GM12878 (cell line): ENCODE data around the gene AEBP2. TPM values are rescaled to one million over a fixed set of nuclear protein-coding genes. Genes with fewer than 3 reads are reported as not detected.

Experiments used
- ATAC-seq: fragments of 200-7000 bp; cut with Tn5 transposase; 3 replicates; pipeline ENCODE4 v1.9.1; 2020; ENCODE audit warnings: mild to moderate bottlenecking, moderate library complexity
- BruUV-seq: library from RNA; stranded (reverse); fragments of 400-500 nt; replicated peaks from 2 replicates; lab custom pipeline; 2021; lab: Mats Ljungman, UMichigan
- CTCF ChIA-PET: fragments of 300-600 bp; sonication (Branson Sonifier 250); formaldehyde crosslinking; extraction: SDS; loops from one replicate; lab custom pipeline; 2021; ENCODE audit warnings: inconsistent platforms; lab: Yijun Ruan, JAX
- POLR2A ChIA-PET: fragments of 350-600 bp; formaldehyde crosslinking; extraction: SDS; loops from one replicate; lab custom pipeline; 2021; ENCODE audit warnings: inconsistent platforms; lab: Charles Lee
- RAD21 ChIA-PET: fragments of 300-600 bp; sonication (Branson Sonifier 250); formaldehyde crosslinking; loops from one replicate; lab custom pipeline; 2023; ENCODE audit warnings: antibody characterized with exemption; ENCODE audit not compliant: unreplicated experiment; lab: Charles Lee
- SMC1A ChIA-PET: fragments of 300-600 bp; sonication (Branson Sonifier 250); formaldehyde crosslinking; loops from one replicate; lab custom pipeline; 2023; ENCODE audit not compliant: unreplicated experiment, uncharacterized antibody; lab: Charles Lee
- DNase-seq: peaks from one replicate; pipeline ENCODE4 v3.0.0-alpha.2; 2011; ENCODE audit warnings: low read depth, low spot score
- FAIRE-seq: peaks from 3 replicates; lab custom pipeline; 2011; peaks lifted over from hg19 to GRCh38; lab: Jason Lieb, UNC
- H2AFZ ChIP-seq: 2 replicates; pipeline ENCODE4 v1.6.0; 2011; ENCODE audit warnings: low read depth, low read length, control low read depth; ENCODE audit not compliant: control insufficient read depth
- H3K27ac ChIP-seq: 2 replicates; pipeline ENCODE4 v1.5.1; 2011; ENCODE audit warnings: control low read depth; ENCODE audit not compliant: control insufficient read depth, insufficient read depth
- H3K27me3 ChIP-seq, 2 experiments: replicated peaks in 1 of 2; 2 replicates each; pipeline versions ENCODE4 v1.6.0 to v1.6.1; 2011; ENCODE audit warnings: low read length in 1 of 2; ENCODE audit not compliant: control insufficient read depth in 2 of 2, insufficient read depth in 2 of 2
- H3K36me3 ChIP-seq, 2 experiments: 2 replicates each; pipeline ENCODE4 v1.5.1; 2011; ENCODE audit warnings: low read length in 1 of 2; ENCODE audit not compliant: control insufficient read depth in 2 of 2, insufficient read depth in 2 of 2
- H3K4me1 ChIP-seq: 2 replicates; pipeline ENCODE4 v1.6.1; 2011; ENCODE audit warnings: mild to moderate bottlenecking, low read length, moderate library complexity, mixed read lengths; ENCODE audit not compliant: control insufficient read depth, insufficient read depth
- H3K4me2 ChIP-seq: 2 replicates; pipeline ENCODE4 v1.6.0; 2011; ENCODE audit warnings: control low read depth; ENCODE audit not compliant: control insufficient read depth, insufficient read depth
- H3K4me3 ChIP-seq: fragments of 200-600 bp; sonication (generic); 2 replicates; pipeline ENCODE4 v1.5.1; 2016
- H3K79me2 ChIP-seq: 2 replicates; pipeline ENCODE4 v1.6.0; 2011; ENCODE audit warnings: low read length; ENCODE audit not compliant: control insufficient read depth, insufficient read depth
- H3K9ac ChIP-seq: 2 replicates; pipeline ENCODE4 v1.8.0; 2011; ENCODE audit warnings: low read length, control low read depth, mixed read lengths; ENCODE audit not compliant: control insufficient read depth, insufficient read depth
- H3K9me3 ChIP-seq: replicated peaks from 3 replicates; pipeline ENCODE4 v1.5.1; 2011; ENCODE audit warnings: mild to moderate bottlenecking, low read length; ENCODE audit not compliant: control insufficient read depth, insufficient read depth
- H4K20me1 ChIP-seq: 2 replicates; pipeline ENCODE4 v1.6.0; 2011; ENCODE audit not compliant: control insufficient read depth, insufficient read depth
- IKZF2 ChIP-seq, 2 experiments: fragments of 450-650 bp; IDR thresholded peaks; 2 replicates each; pipeline ENCODE4 v1.6.1; 2017; ENCODE audit warnings: mild to moderate bottlenecking in 2 of 2, moderate library complexity in 2 of 2
- IRF3 ChIP-seq: fragments of 450-650 bp; IDR thresholded peaks from 2 replicates; pipeline ENCODE4 v1.6.1; 2014; ENCODE audit warnings: mild to moderate bottlenecking
- IRF4 ChIP-seq: IDR thresholded peaks from 2 replicates; pipeline ENCODE4 v1.6.1; 2011; ENCODE audit warnings: low read depth, low read length
- RCOR1 ChIP-seq: conservative IDR thresholded peaks from 2 replicates; pipeline ENCODE4 v1.6.1; 2012; ENCODE audit warnings: low read depth, low read length, improper control_type of control experiment
- SIN3A ChIP-seq: IDR thresholded peaks from 2 replicates; pipeline ENCODE4 v1.6.1; 2012; ENCODE audit warnings: low read depth, low read length, improper control_type of control experiment
- SP1 ChIP-seq: IDR thresholded peaks from one replicate; pipeline ENCODE4 v1.6.1; 2011; ENCODE audit warnings: low read depth, low read length
- SUPT20H ChIP-seq: IDR thresholded peaks from 2 replicates; pipeline ENCODE4 v1.6.1; 2011; ENCODE audit warnings: low read depth, mild to moderate bottlenecking, low read length, moderate library complexity, borderline replicate concordance; ENCODE audit not compliant: control insufficient read depth
- TARDBP ChIP-seq: IDR thresholded peaks from 2 replicates; pipeline ENCODE4 v1.6.1; 2016; ENCODE audit warnings: borderline replicate concordance
- TBL1XR1 ChIP-seq: IDR thresholded peaks from 2 replicates; pipeline ENCODE4 v1.6.1; 2012; ENCODE audit warnings: low read depth, low read length, improper control_type of control experiment
- ZBED1 ChIP-seq: IDR thresholded peaks from 2 replicates; pipeline ENCODE4 v1.6.1; 2016; ENCODE audit warnings: borderline replicate concordance
- ZBTB33 ChIP-seq: fragments of 450-650 bp; IDR thresholded peaks from 2 replicates; pipeline ENCODE4 v1.6.1; 2017; ENCODE audit warnings: mild to moderate bottlenecking
- ZNF274 ChIP-seq: IDR thresholded peaks from one replicate; pipeline ENCODE4 v1.8.0; 2011; ENCODE audit not compliant: insufficient read length, insufficient read depth
- WGBS: methylation state at CpG from one replicate; pipeline ENCODE4 v1.1.6; 2016; ENCODE audit warnings: low lambda C conversion rate; ENCODE audit not compliant: insufficient replicate concordance, insufficient coverage; ENCODE audit errors: missing lambda C conversion rate; 5-methylcytosine and 5-hydroxymethylcytosine counted together
- in situ Hi-C: fragments of 300-500 bp; cut with MboI; formaldehyde crosslinking; loops from 9 replicates; pipeline ENCODE4 v1.14.3; 2018; ENCODE audit warnings: mixed read lengths
- intact Hi-C: fragments of 100-400 bp; cut with micrococcal nuclease; formaldehyde crosslinking; loops from one replicate; pipeline ENCODE4 v1.14.2; 2022; ENCODE audit not compliant: unreplicated experiment
- polyA plus RNA-seq, 11 experiments: library from polyadenylated mRNA; depleted of rRNA in 4 of 11; unstranded in 6 of 11; stranded (reverse) in 5 of 11; fragments of >200 nt; fragmentation: Nextera tagmentation in 4 of 11; fragmentation: Illumina TruSeq in 1 of 11; extraction: Ambion mirVana in 4 of 11; extraction: Trizol in 1 of 11; gene quantifications; 1 replicate in 1 of 11; 2 replicates in 10 of 11; pipeline versions ENCODE4 v1.2.1 to v1.2.3, GENCODE V29; 2011 to 2016; ENCODE audit warnings: inconsistent platforms in 2 of 11, missing spikeins in 2 of 11, low read depth in 1 of 11
- total RNA-seq, 4 experiments: library from RNA; depleted of rRNA in 3 of 4; stranded (reverse); fragments of >200 nt in 3 of 4; fragmentation: Illumina TruSeq in 1 of 4; extraction: Trizol in 1 of 4; gene quantifications; 2 replicates each; pipeline versions ENCODE4 v1.2.1 to v1.2.3, GENCODE V29; 2013 to 2021
- TF ChIP-seq, protein P1 (sequence below): fragments of 450-650 bp; IDR thresholded peaks from 2 replicates; pipeline ENCODE4 v1.6.1; 2017; ENCODE audit warnings: antibody characterized with exemption, mild to moderate bottlenecking, moderate library complexity
- TF ChIP-seq, protein P2 (sequence below): fragments of 450-650 bp; IDR thresholded peaks from 2 replicates; pipeline ENCODE4 v1.6.1; 2016; ENCODE audit warnings: mild to moderate bottlenecking

The AEBP2 gene
- total and polyA plus RNA-seq, 10 of the 15 experiments (the other 5 are each of a cell fraction or from before 2014, with no cell fraction given): 17.6 to 126 (median 44.8) TPM

DNA sequence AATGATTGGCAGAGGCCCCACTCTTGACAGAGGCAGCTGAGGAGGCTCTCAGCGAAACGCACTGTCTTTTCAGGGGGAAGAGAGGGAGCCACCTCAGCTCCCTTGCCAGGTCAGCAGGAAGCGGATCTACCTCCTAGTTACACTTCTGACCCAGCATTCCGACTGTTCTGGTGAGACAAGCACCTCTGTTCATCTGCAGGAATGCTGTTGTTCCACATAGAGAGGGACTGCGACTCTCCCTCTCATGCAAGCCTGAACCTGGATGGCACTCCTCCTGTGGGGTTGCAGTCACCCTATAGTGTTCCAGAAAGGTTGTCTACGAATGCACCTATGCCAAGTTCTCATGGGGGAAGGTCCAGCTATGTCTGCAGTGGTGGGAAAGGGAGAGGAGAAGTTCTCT lies 37.1 kb upstream of the AEBP2 start (continued):
- TF ChIP-seq, protein P1, sequence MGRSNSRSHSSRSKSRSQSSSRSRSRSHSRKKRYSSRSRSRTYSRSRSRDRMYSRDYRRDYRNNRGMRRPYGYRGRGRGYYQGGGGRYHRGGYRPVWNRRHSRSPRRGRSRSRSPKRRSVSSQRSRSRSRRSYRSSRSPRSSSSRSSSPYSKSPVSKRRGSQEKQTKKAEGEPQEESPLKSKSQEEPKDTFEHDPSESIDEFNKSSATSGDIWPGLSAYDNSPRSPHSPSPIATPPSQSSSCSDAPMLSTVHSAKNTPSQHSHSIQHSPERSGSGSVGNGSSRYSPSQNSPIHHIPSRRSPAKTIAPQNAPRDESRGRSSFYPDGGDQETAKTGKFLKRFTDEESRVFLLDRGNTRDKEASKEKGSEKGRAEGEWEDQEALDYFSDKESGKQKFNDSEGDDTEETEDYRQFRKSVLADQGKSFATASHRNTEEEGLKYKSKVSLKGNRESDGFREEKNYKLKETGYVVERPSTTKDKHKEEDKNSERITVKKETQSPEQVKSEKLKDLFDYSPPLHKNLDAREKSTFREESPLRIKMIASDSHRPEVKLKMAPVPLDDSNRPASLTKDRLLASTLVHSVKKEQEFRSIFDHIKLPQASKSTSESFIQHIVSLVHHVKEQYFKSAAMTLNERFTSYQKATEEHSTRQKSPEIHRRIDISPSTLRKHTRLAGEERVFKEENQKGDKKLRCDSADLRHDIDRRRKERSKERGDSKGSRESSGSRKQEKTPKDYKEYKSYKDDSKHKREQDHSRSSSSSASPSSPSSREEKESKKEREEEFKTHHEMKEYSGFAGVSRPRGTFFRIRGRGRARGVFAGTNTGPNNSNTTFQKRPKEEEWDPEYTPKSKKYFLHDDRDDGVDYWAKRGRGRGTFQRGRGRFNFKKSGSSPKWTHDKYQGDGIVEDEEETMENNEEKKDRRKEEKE: no peak

DNA sequence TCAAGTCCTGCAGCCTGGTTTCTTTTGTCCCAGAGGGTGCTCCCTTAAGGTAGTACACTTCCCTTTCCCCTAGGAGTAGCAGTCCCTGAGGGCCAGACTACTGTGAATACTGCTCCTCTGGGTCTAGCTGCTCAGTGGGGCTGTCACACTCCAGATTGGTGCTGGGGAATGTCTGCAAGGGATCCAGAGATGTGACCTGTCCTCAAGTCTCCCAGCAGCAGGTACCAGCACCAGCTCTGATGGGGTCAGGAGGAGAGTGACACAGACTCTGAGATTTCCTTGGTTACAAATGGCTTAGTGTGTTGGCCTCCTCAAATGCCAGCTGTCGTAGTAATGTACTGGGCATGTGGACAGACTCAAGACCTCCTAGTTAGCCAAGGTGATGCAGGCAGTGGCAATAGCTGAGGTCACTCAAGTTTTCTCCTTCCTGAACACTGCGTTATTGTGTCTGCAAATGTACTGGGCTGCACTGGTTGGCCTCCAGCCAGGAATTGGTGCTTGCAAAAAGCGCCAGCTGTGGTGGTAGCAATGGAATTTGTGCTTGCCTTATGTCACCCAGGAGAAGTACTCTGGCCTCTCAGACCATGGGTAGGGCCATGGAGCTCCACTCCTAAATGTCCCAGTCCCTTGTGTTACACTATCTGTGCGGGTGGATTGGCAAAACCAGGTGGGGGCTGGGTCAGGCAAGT lies 36.4 kb upstream of the AEBP2 start:
- no peak overlapping the region for H2AFZ ChIP-seq
- ATAC-seq (no peak), FAIRE-seq (no peak), DNase-seq (no peak)
- intact Hi-C loops (no loop called here), in situ Hi-C loops (no loop called here)
- SMC1A ChIA-PET: interaction anchor here (1.5 kb wide), 1 partner anchor 8 kb away, joined by 3 read pairs; no protein-coding TSS in a partner anchor
- POLR2A ChIA-PET: no interaction called here
- no peak overlapping the region for H3K27ac ChIP-seq
- BruUV-seq: no TSS peak
- no peak overlapping the region for H3K4me2 ChIP-seq
- H3K36me3 ChIP-seq: no peaks in the 10 kb centered on the region
- TF ChIP-seq TARDBP: no peak
- TF ChIP-seq IKZF2 (IDR thresholded peaks at IDR 0.05): no peak
- no peak for TF ChIP-seq SIN3A
- TF ChIP-seq ZBED1: no peak
- TF ChIP-seq TBL1XR1: no peak
- no peak for TF ChIP-seq IRF3
- no peak for TF ChIP-seq RCOR1
- TF ChIP-seq, protein P2, sequence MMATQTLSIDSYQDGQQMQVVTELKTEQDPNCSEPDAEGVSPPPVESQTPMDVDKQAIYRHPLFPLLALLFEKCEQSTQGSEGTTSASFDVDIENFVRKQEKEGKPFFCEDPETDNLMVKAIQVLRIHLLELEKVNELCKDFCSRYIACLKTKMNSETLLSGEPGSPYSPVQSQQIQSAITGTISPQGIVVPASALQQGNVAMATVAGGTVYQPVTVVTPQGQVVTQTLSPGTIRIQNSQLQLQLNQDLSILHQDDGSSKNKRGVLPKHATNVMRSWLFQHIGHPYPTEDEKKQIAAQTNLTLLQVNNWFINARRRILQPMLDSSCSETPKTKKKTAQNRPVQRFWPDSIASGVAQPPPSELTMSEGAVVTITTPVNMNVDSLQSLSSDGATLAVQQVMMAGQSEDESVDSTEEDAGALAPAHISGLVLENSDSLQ: no peak
- TF ChIP-seq ZBTB33: no peak
- no peak for TF ChIP-seq IRF4
- TF ChIP-seq ZNF274: no peak
- no peak for TF ChIP-seq SUPT20H
- TF ChIP-seq SP1: no peak
- H3K4me3 ChIP-seq: no peak overlapping the region
- H3K27me3 ChIP-seq: no peaks in the 10 kb centered on the region
- RAD21 ChIA-PET: no interaction called here
- no peak overlapping the region for H3K9ac ChIP-seq
- H3K9me3 ChIP-seq: no peaks in the 10 kb centered on the region
- WGBS: 57% methylated on average over 4 of the region's 4 CpGs
- H3K79me2 ChIP-seq: no peaks in the 10 kb centered on the region
- H4K20me1 ChIP-seq: no peaks in the 10 kb centered on the region
- no peaks in the 10 kb centered on the region for H3K4me1 ChIP-seq
- CTCF ChIA-PET: no interaction called here
